Upper lobe of left lung (tissue), 6 donors: Measurements from ENCODE around the gene P2RX7. TPM values are rescaled to one million over a fixed set of nuclear protein-coding genes. Genes with fewer than 3 reads are reported as not detected.

ENCODE experiments used
- ATAC-seq, 2 donors: fragments of 200-7000 bp; cut with Tn5 transposase; one replicate each; pipeline ENCODE4 v1.9.1; 2022; ENCODE audit warnings: mild to moderate bottlenecking in 2 of 2, moderate library complexity in 2 of 2; ENCODE audit not compliant: low FRiP score in 2 of 2
- DNase-seq, 2 donors: peaks; one replicate each; pipeline ENCODE4 v3.0.0-alpha.2; 2019 to 2020
- H3K27ac ChIP-seq, 4 donors: fragments of 200-600 bp; sonication (generic); one replicate each; pipeline ENCODE4 v1.5.1; 2016 to 2019
- H3K27me3 ChIP-seq, 4 donors: fragments of 200-600 bp; sonication (generic); one replicate each; pipeline ENCODE4 v1.5.1; 2017 to 2019
- H3K36me3 ChIP-seq, 4 donors: fragments of 200-600 bp; sonication (generic); one replicate each; pipeline ENCODE4 v1.5.1; 2016 to 2019
- H3K4me1 ChIP-seq, 4 donors: fragments of 200-600 bp; sonication (generic); one replicate each; pipeline ENCODE4 v1.5.1; 2018 to 2019
- H3K4me3 ChIP-seq, 4 donors: fragments of 200-600 bp; sonication (generic); one replicate each; pipeline ENCODE4 v1.5.1; 2017 to 2019; ENCODE audit warnings: mild to moderate bottlenecking in 2 of 4, moderate library complexity in 1 of 4
- H3K9me3 ChIP-seq, 4 donors: fragments of 200-600 bp; sonication (generic); one replicate each; pipeline ENCODE4 v1.5.1; 2018 to 2019
- CTCF ChIP-seq, 6 experiments: fragments of 450-650 bp in 4 of 6; fragments of 200-600 bp in 2 of 6; sonication (generic) in 2 of 6; IDR thresholded peaks; one replicate each; pipeline ENCODE4 v1.5.1; 2016 to 2019; ENCODE audit warnings: antibody characterized with exemption in 6 of 6
- EP300 ChIP-seq, 4 donors: sonication (generic); formaldehyde crosslinking; IDR thresholded peaks; one replicate each; pipeline ENCODE4 v1.5.1; 2017; ENCODE audit warnings: antibody characterized with exemption in 4 of 4, control low read depth in 2 of 4
- POLR2A ChIP-seq, 4 donors: fragments of 450-650 bp; IDR thresholded peaks; one replicate each; pipeline ENCODE4 v1.5.1; 2016 to 2017; ENCODE audit warnings: antibody characterized with exemption in 4 of 4, mild to moderate bottlenecking in 2 of 4
- POLR2AphosphoS5 ChIP-seq, 2 donors: sonication (generic); formaldehyde crosslinking; IDR thresholded peaks; one replicate each; pipeline ENCODE4 v1.5.1; 2017; ENCODE audit warnings: antibody characterized with exemption in 2 of 2
- WGBS, 2 donors: methylation state at CpG; one replicate each; pipeline ENCODE4 v1.1.5; 2017 to 2018; 5-methylcytosine and 5-hydroxymethylcytosine counted together
- total RNA-seq, 6 donors: library from RNA; depleted of rRNA in 4 of 6; stranded (reverse); fragments of >200 nt in 4 of 6; gene quantifications; one replicate each; pipeline versions ENCODE4 v1.1.0 to v1.2.1, GENCODE V29; 2016 to 2021
- donor health status: DM: no; HTN: no; CAD: no; lungs with moderate emphysema.
- donor health status: DM: no; HTN: yes; CAD: no; lungs with severe emphysema.

The P2RX7 gene
- total RNA-seq, 6 donors from 2014 or later: 8.2 to 37.1 (median 15.4) TPM

- H3K4me3 ChIP-seq: no peak overlapping the region
- no peak overlapping the region for H3K27ac ChIP-seq
- no peaks in the 10 kb centered on the region for H3K9me3 ChIP-seq
- no peaks in the 10 kb centered on the region for H3K36me3 ChIP-seq
- WGBS, 2 donors: 75 to 76% methylated on average over 4 of the region's 4 CpGs
- ATAC-seq (peak in 1 of 2 donors; percentile 19), DNase-seq (no peak)
- peaks cover 7 to 19% (median 16%) of the 10 kb centered on the region in 4 donors for H3K4me1 ChIP-seq
- no peaks in the 10 kb centered on the region for H3K27me3 ChIP-seq
- TF ChIP-seq POLR2AphosphoS5 (IDR thresholded peaks at IDR 0.05) (no peak), EP300 (IDR thresholded peaks at IDR 0.05) (no peak), CTCF (IDR thresholded peaks at IDR 0.05) (no peak), POLR2A (IDR thresholded peaks at IDR 0.05) (no peak)
These were observed 8.1 kb upstream of the P2RX7 start for GRCh38 chr12:121124402-121125109.

GRCh38 chr12:121127501-121127900 lies 5.2 kb upstream of the P2RX7 start:
- no peak for DNase-seq
- 43 to 48% methylated on average over 1 to 3 of the region's 3 CpGs for WGBS, 2 donors

GRCh38 chr12:121128908-121129810 lies 3.5 kb upstream of the P2RX7 start:
- H3K36me3 ChIP-seq: no peaks in the 10 kb centered on the region
- ATAC-seq (peak; percentile 89 to 90), DNase-seq (peak in 1 of 2 donors; percentile 88)
- H3K27me3 ChIP-seq: no peaks in the 10 kb centered on the region
- no peaks in the 10 kb centered on the region for H3K9me3 ChIP-seq
- TF ChIP-seq POLR2A (IDR thresholded peaks at IDR 0.05) (peak in 1 of 4 donors; percentile 53), EP300 (IDR thresholded peaks at IDR 0.05) (no peak), POLR2AphosphoS5 (IDR thresholded peaks at IDR 0.05) (peak in 1 of 2 donors; percentile 61)
- H3K4me3 ChIP-seq: peak overlapping the region in 3 of 4 donors; percentile 5 to 34 (median 24)
- peaks cover 30 to 51% (median 45%) of the 10 kb centered on the region in 4 donors for H3K4me1 ChIP-seq
- peak overlapping the region; percentile 37 to 80 (median 76) for H3K27ac ChIP-seq
- 5 to 13% methylated on average over 10 to 11 of the region's 11 CpGs for WGBS, 2 donors

More at GRCh38 chr12:121127501-121127900, 5.2 kb upstream of the P2RX7 start:
- Histone ChIP-seq H3K36me3 (no peaks in the 10 kb centered on the region), H3K4me3 (no peak overlapping the region), H3K9me3 (no peaks in the 10 kb centered on the region), H3K27me3 (no peaks in the 10 kb centered on the region), H3K4me1 (peaks cover 17 to 37% (median 30%) of the 10 kb centered on the region in 4 donors), H3K27ac (peak overlapping the region in 2 of 4 donors; percentile 37 to 80)
- no peak for TF ChIP-seq POLR2AphosphoS5 (IDR thresholded peaks at IDR 0.05)
- no peak for TF ChIP-seq EP300 (IDR thresholded peaks at IDR 0.05)
- TF ChIP-seq POLR2A (IDR thresholded peaks at IDR 0.05): no peak
- no peak for TF ChIP-seq CTCF (IDR thresholded peaks at IDR 0.05)
- ATAC-seq: no peak

- Histone ChIP-seq H3K27me3 (no peaks in the 10 kb centered on the region), H3K36me3 (no peaks in the 10 kb centered on the region), H3K9me3 (no peaks in the 10 kb centered on the region), H3K4me1 (peaks cover 34 to 51% (median 49%) of the 10 kb centered on the region in 4 donors), H3K4me3 (peak overlapping the region in 1 of 4 donors; percentile 24), H3K27ac (peak overlapping the region; percentile 37 to 80 (median 76))
- WGBS, 2 donors: 84 to 90% methylated on average over 4 of the region's 4 CpGs
- no peak for DNase-seq
- no peak for ATAC-seq
- TF ChIP-seq POLR2AphosphoS5 (IDR thresholded peaks at IDR 0.05) (no peak), POLR2A (IDR thresholded peaks at IDR 0.05) (no peak), CTCF (IDR thresholded peaks at IDR 0.05) (no peak), EP300 (IDR thresholded peaks at IDR 0.05) (no peak)
These were observed 2.9 kb upstream of the P2RX7 start for GRCh38 chr12:121129811-121130147.

- TF ChIP-seq POLR2A (IDR thresholded peaks at IDR 0.05) (no peak), POLR2AphosphoS5 (IDR thresholded peaks at IDR 0.05) (no peak), CTCF (IDR thresholded peaks at IDR 0.05) (no peak), EP300 (IDR thresholded peaks at IDR 0.05) (no peak)
- WGBS, 2 donors: 81 to 91% methylated on average over 6 of the region's 6 CpGs
- H3K27ac ChIP-seq: no peak overlapping the region
These were observed 1.8 kb upstream of the P2RX7 start for GRCh38 chr12:121130866-121131373.

More at GRCh38 chr12:121130866-121131373, 1.8 kb upstream of the P2RX7 start:
- H3K4me3 ChIP-seq: no peak overlapping the region
- no peaks in the 10 kb centered on the region for H3K36me3 ChIP-seq
- H3K4me1 ChIP-seq: peaks cover 35 to 51% (median 49%) of the 10 kb centered on the region in 4 donors
- H3K27me3 ChIP-seq: no peaks in the 10 kb centered on the region
- DNase-seq (no peak), ATAC-seq (no peak)
- no peaks in the 10 kb centered on the region for H3K9me3 ChIP-seq
